Muscle of leg (tissue), 16 donors: ENCODE results near the gene GDPD2. TPM values are rescaled to one million over a fixed set of nuclear protein-coding genes. Genes with fewer than 3 reads are reported as not detected.
"Not testable (repeated sequence)": the region's sequence is repeated elsewhere in the genome, so short reads cannot be mapped to it uniquely, and the experiment has no call there.

ENCODE experiments used
- DNase-seq: peaks from one replicate; pipeline ENCODE4 v3.0.0; 2013
- H3K27ac ChIP-seq: one replicate; pipeline ENCODE4 v1.5.1; 2013; ENCODE audit warnings: mild to moderate bottlenecking, low read length, control low read depth
- H3K27me3 ChIP-seq: one replicate; pipeline ENCODE4 v1.6.1; 2013; ENCODE audit warnings: low read length; ENCODE audit not compliant: control insufficient read depth, insufficient read depth
- H3K36me3 ChIP-seq: one replicate; pipeline ENCODE4 v1.6.1; 2013; ENCODE audit warnings: low read length; ENCODE audit not compliant: control insufficient read depth, insufficient read depth
- H3K4me1 ChIP-seq: one replicate; pipeline ENCODE4 v1.6.1; 2013; ENCODE audit warnings: low read length; ENCODE audit not compliant: control insufficient read depth, insufficient read depth
- H3K4me3 ChIP-seq: one replicate; pipeline ENCODE4 v1.5.1; 2013; ENCODE audit warnings: low read length, control low read depth
- H3K9me3 ChIP-seq: replicated peaks from 2 replicates; pipeline ENCODE4 v1.6.1; 2013; ENCODE audit warnings: low read depth, low read length; ENCODE audit not compliant: control insufficient read depth
- WGBS: methylation state at CpG from one replicate; pipeline ENCODE4 v1.1.5; 2013; ENCODE audit warnings: missing lambda C conversion rate; ENCODE audit not compliant: insufficient coverage; 5-methylcytosine and 5-hydroxymethylcytosine counted together
- long read RNA-seq, 11 donors: transcript quantifications; one replicate each; lab custom pipeline, GENCODE V29; 2026
- polyA plus RNA-seq, 8 donors: library from polyadenylated mRNA; unstranded; fragments of 120-200 nt; gene quantifications; one replicate each; pipeline versions ENCODE4 v1.2.1 to v1.2.3, GENCODE V29; 2013; ENCODE audit warnings: inconsistent platforms in 1 of 8, low replicate concordance in 1 of 8; ENCODE audit not compliant: insufficient read length in 8 of 8, insufficient read depth in 1 of 8
- total RNA-seq: library from RNA; stranded (reverse); fragments of 120-200 nt; gene quantifications from one replicate; pipeline ENCODE4 v1.2.4, GENCODE V29; 2013

The GDPD2 gene
- total RNA-seq (0.09 TPM), polyA plus RNA-seq (1 to 10 TPM in 1 of 8 donors, under 1 TPM in 7; 0.38 to 1.0 (median 0.54) TPM)
- long read RNA-seq, donor 1: 0 reads
- long read RNA-seq, donor 2: 0 reads
- long read RNA-seq, donor 3: 0 reads
- long read RNA-seq, donor 4: 0 reads
- long read RNA-seq, donor 5, partial matches to known transcripts: 0 of 1 reads
- long read RNA-seq, donor 5, other reads (novel, unspliced or antisense): 0 of 1 reads
- long read RNA-seq, donor 6: 0 reads
- long read RNA-seq, donor 7: 0 reads
- long read RNA-seq, donor 8: 0 reads
- long read RNA-seq, donor 9: 0 reads
- long read RNA-seq, donor 10: 0 reads
- long read RNA-seq, donor 11: 0 reads

DNA sequence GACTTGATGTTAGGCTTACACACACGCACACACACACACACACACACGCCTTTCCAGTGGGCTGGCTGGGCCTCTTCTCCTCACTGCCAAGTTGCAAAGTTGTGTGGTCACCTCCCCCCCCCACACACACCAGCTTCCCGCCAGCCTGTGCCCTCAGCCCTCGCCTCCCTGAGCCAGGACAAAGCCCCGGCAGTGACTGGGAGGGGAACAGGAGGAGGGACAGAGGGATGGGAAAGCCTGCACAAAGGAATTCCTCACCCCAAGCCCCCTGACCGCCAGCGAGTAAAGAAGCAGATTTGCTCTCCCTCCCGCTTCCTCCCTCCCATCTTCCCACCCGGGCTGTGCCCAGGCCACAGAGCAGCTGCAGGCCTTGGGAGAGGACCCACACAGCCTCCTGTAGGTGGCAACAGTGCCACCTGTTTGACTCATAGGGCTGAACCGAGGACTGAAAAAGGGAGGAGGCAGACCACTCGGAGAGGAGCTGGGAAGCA, at the start of gene GDPD2:
TSS of gene GDPD2 (plus strand) at position 464 of the 491 bp plus-strand sequence. CDS start 1,671 bp downstream, outside the sequence.
- Histone ChIP-seq H3K9me3 (no peaks in the 10 kb centered on the region), H3K27me3 (peaks cover 15% of the 10 kb centered on the region), H3K27ac (no peak within 1 kb of the TSS), H3K36me3 (peaks cover 8% of the 10 kb centered on the region), H3K4me3 (no peak within 1 kb of the TSS), H3K4me1 (peaks cover 3% of the 10 kb centered on the region)
- peak; percentile 37 for DNase-seq
- 18% methylated on average over 5 of the region's 11 CpGs for WGBS

DNA sequence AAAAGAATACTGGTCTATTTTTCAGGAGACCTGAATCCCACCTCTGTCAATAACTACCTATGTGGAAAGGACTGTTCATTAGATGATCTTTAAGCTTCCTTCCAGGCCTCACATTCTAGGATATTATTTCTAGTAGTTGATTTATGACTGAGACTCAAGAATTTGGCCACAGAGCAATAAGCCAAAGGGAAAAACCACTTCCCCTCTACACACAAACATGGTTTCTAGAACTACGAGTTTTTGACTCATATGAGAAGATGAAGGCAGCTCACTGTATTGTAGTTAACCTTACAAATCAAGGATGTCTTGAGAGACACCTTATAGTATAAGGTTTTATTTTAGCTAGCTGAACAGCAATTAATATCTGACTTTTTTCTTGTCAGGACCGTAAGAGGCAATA, 36.9 kb upstream of the GDPD2 start:
- H3K27ac ChIP-seq: no peak overlapping the region
- no peaks in the 10 kb centered on the region for H3K4me1 ChIP-seq
- no CpG with 5 or more reads among the region's 2 CpGs for WGBS
- no peaks in the 10 kb centered on the region for H3K36me3 ChIP-seq
- no peak overlapping the region for H3K4me3 ChIP-seq
- no peaks in the 10 kb centered on the region for H3K27me3 ChIP-seq
- H3K9me3 ChIP-seq: no peaks in the 10 kb centered on the region
- DNase-seq: no peak

DNA sequence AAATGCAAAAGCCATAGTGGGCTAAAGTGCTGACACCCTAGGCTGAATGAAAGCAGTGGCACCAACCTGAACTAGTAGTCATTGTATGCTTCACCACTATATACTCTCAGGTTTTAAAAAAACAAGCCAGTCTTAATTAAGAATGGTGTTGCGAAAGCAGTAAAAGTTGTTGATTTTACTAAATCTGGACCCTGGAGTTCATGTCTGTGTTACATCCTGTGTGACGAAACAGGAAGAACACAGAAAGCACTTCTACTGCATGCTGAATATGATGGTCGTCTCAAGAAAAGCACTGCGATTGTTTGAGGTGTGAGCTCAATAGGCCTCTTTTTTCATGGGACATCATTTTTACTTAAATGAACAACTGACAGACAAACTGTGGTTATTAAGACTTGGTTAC, 24.2 kb upstream of the GDPD2 start:
- Histone ChIP-seq H3K27me3 (no peaks in the 10 kb centered on the region), H3K27ac (no peak overlapping the region), H3K4me3 (no peak overlapping the region), H3K9me3 (no peaks in the 10 kb centered on the region), H3K36me3 (no peaks in the 10 kb centered on the region), H3K4me1 (no peaks in the 10 kb centered on the region)
- peak; percentile 25 for DNase-seq
- WGBS: 83% methylated on average over 1 of the region's 4 CpGs

DNA sequence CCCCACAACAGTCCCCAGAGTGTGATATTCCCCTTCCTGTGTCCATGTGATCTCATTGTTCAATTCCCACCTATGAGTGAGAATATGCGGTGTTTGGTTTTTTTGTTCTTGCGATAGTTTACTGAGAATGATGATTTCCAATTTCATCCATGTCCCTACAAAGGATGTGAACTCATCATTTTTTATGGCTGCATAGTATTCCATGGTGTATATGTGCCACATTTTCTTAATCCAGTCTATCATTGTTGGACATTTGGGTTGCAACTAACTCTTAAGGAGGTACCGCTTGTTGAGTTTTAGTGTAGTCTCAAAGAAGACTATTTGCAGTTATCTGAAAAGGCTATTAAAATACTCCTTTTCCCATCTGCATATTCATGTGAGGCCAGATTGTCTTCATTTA, 22.9 kb upstream of the GDPD2 start:
- no CpG with 5 or more reads among the region's 3 CpGs for WGBS
- H3K27ac ChIP-seq, H3K27me3 ChIP-seq, DNase-seq, H3K9me3 ChIP-seq, H3K4me1 ChIP-seq, H3K36me3 ChIP-seq, H3K4me3 ChIP-seq: not testable (repeated sequence)

- H3K36me3 ChIP-seq: peaks cover 6% of the 10 kb centered on the region
- H3K4me3 ChIP-seq: no peak overlapping the region
- H3K27me3 ChIP-seq: no peaks in the 10 kb centered on the region
- no peaks in the 10 kb centered on the region for H3K9me3 ChIP-seq
- H3K4me1 ChIP-seq: no peaks in the 10 kb centered on the region
- WGBS: no CpG with 5 or more reads among the region's 2 CpGs
- DNase-seq: no peak
- H3K27ac ChIP-seq: no peak overlapping the region
These were observed 20.4 kb upstream of the GDPD2 start for GRCh38 chrX:70402721-70403120.

DNA sequence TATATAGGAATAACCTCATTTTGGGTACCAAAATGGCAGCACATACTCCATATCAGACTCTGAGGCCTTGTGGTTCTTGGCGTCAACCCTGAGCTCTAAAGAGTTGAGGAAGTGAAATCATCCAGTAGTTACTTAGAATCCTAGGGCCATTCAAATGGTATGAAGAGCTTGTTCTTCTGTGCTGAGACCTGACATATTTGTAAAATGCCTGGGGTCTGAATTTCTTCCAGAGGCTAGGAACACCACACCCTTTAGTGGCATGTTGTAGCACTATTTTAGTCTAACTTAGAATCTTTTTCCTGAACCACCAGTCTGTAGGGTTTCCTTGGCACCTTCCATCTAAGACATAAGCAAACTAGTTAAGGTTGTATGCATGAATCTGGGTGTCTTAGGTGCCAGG, 18.1 kb upstream of the GDPD2 start:
- no peaks in the 10 kb centered on the region for H3K4me1 ChIP-seq
- H3K36me3 ChIP-seq: peaks cover 6% of the 10 kb centered on the region
- WGBS: no CpG with 5 or more reads among the region's 1 CpG
- H3K27ac ChIP-seq: no peak overlapping the region
- no peaks in the 10 kb centered on the region for H3K9me3 ChIP-seq
- H3K27me3 ChIP-seq: no peaks in the 10 kb centered on the region
- H3K4me3 ChIP-seq: no peak overlapping the region
- no peak for DNase-seq

- Histone ChIP-seq H3K4me1 (no peaks in the 10 kb centered on the region), H3K36me3 (no peaks in the 10 kb centered on the region), H3K27me3 (peaks cover 4% of the 10 kb centered on the region), H3K4me3 (no peak overlapping the region), H3K9me3 (no peaks in the 10 kb centered on the region), H3K27ac (no peak overlapping the region)
- no CpG with 5 or more reads among the region's 2 CpGs for WGBS
- DNase-seq: no peak
These were observed 12.2 kb upstream of the GDPD2 start for GRCh38 chrX:70410921-70411320.

DNA sequence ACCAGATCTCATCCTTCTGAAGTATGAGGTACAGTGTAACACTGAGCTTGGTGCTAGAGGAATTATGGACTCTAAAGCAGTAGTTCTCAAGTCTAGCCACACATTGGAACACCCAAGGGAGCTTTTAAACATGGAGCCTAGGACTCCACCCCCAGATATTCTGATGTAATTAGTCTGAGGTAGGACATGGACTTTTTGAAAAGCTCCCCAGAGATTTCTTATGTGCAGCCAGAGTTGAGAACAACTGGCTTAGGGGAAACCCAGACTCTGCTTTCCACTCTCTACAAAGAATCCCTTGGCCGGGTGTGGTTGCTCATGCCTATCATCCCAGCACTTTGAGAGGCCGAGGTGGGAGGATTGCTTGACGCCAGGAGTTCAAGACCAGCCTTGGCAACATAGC, 11.6 kb upstream of the GDPD2 start:
- Histone ChIP-seq H3K4me1 (no peaks in the 10 kb centered on the region), H3K9me3 (no peaks in the 10 kb centered on the region), H3K4me3 (no peak overlapping the region), H3K27me3 (peaks cover 4% of the 10 kb centered on the region), H3K36me3 (no peaks in the 10 kb centered on the region), H3K27ac (no peak overlapping the region)
- no CpG with 5 or more reads among the region's 3 CpGs for WGBS
- no peak for DNase-seq

GRCh38 chrX:70421618-70422017, 1.5 kb upstream of the GDPD2 start:
- Histone ChIP-seq H3K27ac (no peak overlapping the region), H3K4me1 (peaks cover 3% of the 10 kb centered on the region), H3K27me3 (peaks cover 15% of the 10 kb centered on the region), H3K4me3 (no peak overlapping the region), H3K9me3 (no peaks in the 10 kb centered on the region), H3K36me3 (peaks cover 8% of the 10 kb centered on the region)
- peak; percentile 11 for DNase-seq
- WGBS: no CpG with 5 or more reads among the region's 2 CpGs

DNA sequence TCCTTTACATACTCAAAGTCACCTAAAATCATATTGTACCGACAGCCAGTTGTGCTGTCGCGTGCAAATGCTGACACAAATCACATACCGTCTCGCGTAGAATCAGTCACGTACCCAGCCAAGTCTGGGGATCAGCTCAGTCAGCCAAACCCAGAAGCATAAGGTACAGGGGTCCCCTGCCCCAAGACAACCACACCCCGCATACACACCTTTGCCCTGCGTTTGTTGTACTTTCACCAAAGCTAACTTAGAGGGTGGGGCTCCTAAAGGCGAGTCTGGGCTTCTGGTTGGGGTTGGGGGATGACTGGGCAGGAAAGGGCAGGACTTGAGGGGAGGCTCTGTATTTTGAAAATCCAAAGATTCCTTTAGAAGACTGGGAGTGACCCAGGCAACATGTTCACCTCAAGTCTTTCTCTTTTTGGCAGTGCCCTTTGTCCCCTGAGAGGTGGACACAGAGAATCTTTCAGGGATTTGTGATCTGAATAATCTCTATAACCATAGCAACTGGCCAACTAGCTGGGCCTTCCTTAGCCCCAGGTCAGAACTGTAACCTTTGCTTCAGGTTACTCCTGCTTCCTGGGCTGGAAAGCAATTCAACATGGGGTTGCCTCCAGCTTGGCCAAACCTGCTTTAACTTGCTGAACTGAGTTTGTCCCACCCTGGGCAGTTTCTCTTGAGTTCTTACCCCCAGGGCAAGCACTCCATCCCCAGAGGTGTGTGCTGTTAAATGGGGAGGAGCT, 992 bp downstream of the GDPD2 start:
- Histone ChIP-seq H3K27ac (no peak overlapping the region), H3K27me3 (peaks cover 15% of the 10 kb centered on the region), H3K4me1 (peaks cover 3% of the 10 kb centered on the region), H3K9me3 (no peaks in the 10 kb centered on the region), H3K36me3 (peaks cover 7% of the 10 kb centered on the region), H3K4me3 (no peak overlapping the region)
- 68% methylated on average over 8 of the region's 10 CpGs for WGBS
- no peak for DNase-seq
